DND-41 (cell line): ENCODE data around the gene HHIP.
"Not testable (repeated sequence)": the region's sequence is repeated elsewhere in the genome, so short reads cannot be mapped to it uniquely, and the experiment has no call there.

Experiments
- ATAC-seq: fragments of 200-7000 bp; cut with Tn5 transposase; 3 replicates; pipeline ENCODE4 v1.9.1; 2021; ENCODE audit warnings: low read depth; ENCODE audit not compliant: insufficient read depth
- DNase-seq: peaks from one replicate; pipeline ENCODE4 v3.0.0-alpha.2; 2020
- H2AFZ ChIP-seq: 2 replicates; pipeline ENCODE4 v1.6.0; 2012; ENCODE audit warnings: low read depth, low read length
- H3K27ac ChIP-seq: 2 replicates; pipeline ENCODE4 v1.5.1; 2012; ENCODE audit warnings: low read length, inconsistent platforms
- H3K27me3 ChIP-seq: fragments of 200-600 bp; sonication (generic); 2 replicates; pipeline ENCODE4 v1.6.0; 2012; ENCODE audit warnings: low read length, mild to moderate bottlenecking, inconsistent platforms; ENCODE audit not compliant: insufficient read depth, poor library complexity
- H3K36me3 ChIP-seq: 2 replicates; pipeline ENCODE4 v1.5.1; 2012; ENCODE audit warnings: low read length, inconsistent platforms; ENCODE audit not compliant: insufficient read depth
- H3K4me1 ChIP-seq: 2 replicates; pipeline ENCODE4 v1.5.1; 2012; ENCODE audit warnings: mild to moderate bottlenecking, low read length; ENCODE audit not compliant: insufficient read depth
- H3K4me2 ChIP-seq: 2 replicates; pipeline ENCODE4 v1.6.0; 2012; ENCODE audit warnings: mild to moderate bottlenecking, moderate library complexity, low read length, inconsistent platforms; ENCODE audit not compliant: insufficient read depth
- H3K4me3 ChIP-seq, 2 experiments: fragments of 200-600 bp in 1 of 2; shearing (Covaris generic) in 1 of 2; 2 replicates each; pipeline ENCODE4 v1.5.1; 2012 to 2016; ENCODE audit warnings: inconsistent platforms in 2 of 2, low read length in 2 of 2, mild to moderate bottlenecking in 2 of 2, low read depth in 1 of 2, moderate library complexity in 1 of 2
- H3K79me2 ChIP-seq: 2 replicates; pipeline ENCODE4 v1.6.0; 2012; ENCODE audit warnings: low read length, inconsistent platforms; ENCODE audit not compliant: insufficient read depth
- H3K9ac ChIP-seq: 2 replicates; pipeline ENCODE4 v1.6.0; 2012; ENCODE audit warnings: low read depth, mild to moderate bottlenecking, inconsistent platforms, low read length, moderate library complexity
- H3K9me3 ChIP-seq: 2 replicates; pipeline ENCODE4 v1.5.1; 2012; ENCODE audit warnings: low read length, moderate library complexity, mild to moderate bottlenecking, inconsistent platforms; ENCODE audit not compliant: insufficient read depth, severe bottlenecking
- H4K20me1 ChIP-seq: 2 replicates; pipeline ENCODE4 v1.6.0; 2012; ENCODE audit warnings: low read length; ENCODE audit not compliant: insufficient read depth
- CTCF ChIP-seq: IDR thresholded peaks from 2 replicates; pipeline ENCODE4 v1.5.1; 2012; ENCODE audit warnings: borderline replicate concordance, low read length, moderate library complexity, mild to moderate bottlenecking; ENCODE audit not compliant: poor library complexity, severe bottlenecking; ENCODE audit errors: extremely low read depth
- EZH2 ChIP-seq: IDR thresholded peaks from 3 replicates; pipeline ENCODE4 v1.6.1; 2012; ENCODE audit warnings: borderline replicate concordance, low read depth, mild to moderate bottlenecking, moderate library complexity, low read length, inconsistent platforms; ENCODE audit not compliant: severe bottlenecking

Gene HHIP

GRCh38 chr4:144787365-144788258 is 141.7 kb downstream of the HHIP start:
- Histone ChIP-seq H2AFZ (no peak overlapping the region; the same call in 1 of the 2 replicates), H3K36me3 (no peaks in the 10 kb centered on the region), H3K79me2 (no peaks in the 10 kb centered on the region), H3K4me2 (no peak overlapping the region), H3K4me3 (no peak overlapping the region), H3K9ac (no peak overlapping the region), H3K9me3 (no peaks in the 10 kb centered on the region), H3K27ac (no peak overlapping the region), H3K27me3 (no peaks in the 10 kb centered on the region), H4K20me1 (no peaks in the 10 kb centered on the region), H3K4me1 (peaks cover 9% of the 10 kb centered on the region)
- TF ChIP-seq CTCF (peak; percentile 78), EZH2 (no peak)
- ATAC-seq (peak; percentile 84), DNase-seq (no peak)

- Histone ChIP-seq H3K79me2 (no peaks in the 10 kb centered on the region), H3K9ac (no peak overlapping the region), H3K4me1 (peaks cover 6% of the 10 kb centered on the region), H2AFZ (no peak overlapping the region), H3K27me3 (no peaks in the 10 kb centered on the region), H3K9me3 (no peaks in the 10 kb centered on the region), H3K27ac (no peak overlapping the region), H4K20me1 (no peaks in the 10 kb centered on the region), H3K36me3 (no peaks in the 10 kb centered on the region), H3K4me2 (no peak overlapping the region), H3K4me3 (no peak overlapping the region)
- DNase-seq, result no peak
- no peak for ATAC-seq
- TF ChIP-seq EZH2 (no peak), CTCF (no peak)
Measured at GRCh38 chr4:144788469-144788868, 142.5 kb downstream of the HHIP start.

- not testable (repeated sequence) for H2AFZ ChIP-seq
Measured at GRCh38 chr4:144791933-144792332, 146.0 kb downstream of the HHIP start.

More at GRCh38 chr4:144791933-144792332, 146.0 kb downstream of the HHIP start:
- H3K27me3 ChIP-seq, H3K27ac ChIP-seq, H4K20me1 ChIP-seq, H3K9ac ChIP-seq, H3K79me2 ChIP-seq, H3K4me1 ChIP-seq, H3K9me3 ChIP-seq, DNase-seq, H3K36me3 ChIP-seq, H3K4me3 ChIP-seq, ATAC-seq, H3K4me2 ChIP-seq: not testable (repeated sequence)
